ENCODE data around the gene PPIF. TPM values are rescaled to one million over a fixed set of nuclear protein-coding genes. Genes with fewer than 3 reads are reported as not detected.
"Not testable (repeated sequence)": the region's sequence is repeated elsewhere in the genome, so short reads cannot be mapped to it uniquely, and the experiment has no call there.

The PPIF gene
- total RNA-seq, 1 donor from 2014 or later, result 5.8 TPM

- DNase-seq, result no peak
Measured at GRCh38 chr10:79331709-79332108, 15.6 kb upstream of the PPIF start.

GRCh38 chr10:79332610-79333315 lies 14.5 kb upstream of the PPIF start:
- not testable (repeated sequence) for DNase-seq

- DNase-seq, result no peak
Measured at GRCh38 chr10:79333513-79333912, 13.8 kb upstream of the PPIF start.

GRCh38 chr10:79334573-79334972 lies 12.7 kb upstream of the PPIF start:
- DNase-seq, result no peak

- peak; percentile 76 for DNase-seq
Measured at GRCh38 chr10:79335094-79335469, 12.2 kb upstream of the PPIF start.

GRCh38 chr10:79335470-79336235 lies 11.6 kb upstream of the PPIF start:
- peak; percentile 92 for DNase-seq

- no peak for DNase-seq
Measured at GRCh38 chr10:79336276-79336675, 11.0 kb upstream of the PPIF start.

- DNase-seq, result no peak
Measured at GRCh38 chr10:79336739-79337138, 10.5 kb upstream of the PPIF start.

GRCh38 chr10:79337783-79338469 lies 9.3 kb upstream of the PPIF start:
- DNase-seq, result not testable (repeated sequence)

GRCh38 chr10:79339266-79339665 lies 8.0 kb upstream of the PPIF start:
- DNase-seq, result no peak

- DNase-seq, result no peak
Measured at GRCh38 chr10:79340646-79341244, 6.5 kb upstream of the PPIF start.

GRCh38 chr10:79342295-79342761 lies 4.9 kb upstream of the PPIF start:
- no peak for DNase-seq

- DNase-seq, result no peak
Measured at GRCh38 chr10:79342811-79343561, 4.3 kb upstream of the PPIF start.

- no peak for DNase-seq
Measured at GRCh38 chr10:79344502-79345195, 2.6 kb upstream of the PPIF start.

- no peak for DNase-seq
Measured at GRCh38 chr10:79345241-79346011, 1.8 kb upstream of the PPIF start.

GRCh38 chr10:79346012-79346340 lies 1.3 kb upstream of the PPIF start:
- no peak for DNase-seq

GRCh38 chr10:79346388-79347225 lies 662 bp upstream of the PPIF start:
- DNase-seq, result no peak

GRCh38 chr10:79347894-79348639 lies 798 bp downstream of the PPIF start:
- DNase-seq, result peak; percentile 21

- DNase-seq, result no peak
Measured at GRCh38 chr10:79348640-79348988, 1.3 kb downstream of the PPIF start.
